ENCODE data around the gene TRAPPC3.

DNA sequence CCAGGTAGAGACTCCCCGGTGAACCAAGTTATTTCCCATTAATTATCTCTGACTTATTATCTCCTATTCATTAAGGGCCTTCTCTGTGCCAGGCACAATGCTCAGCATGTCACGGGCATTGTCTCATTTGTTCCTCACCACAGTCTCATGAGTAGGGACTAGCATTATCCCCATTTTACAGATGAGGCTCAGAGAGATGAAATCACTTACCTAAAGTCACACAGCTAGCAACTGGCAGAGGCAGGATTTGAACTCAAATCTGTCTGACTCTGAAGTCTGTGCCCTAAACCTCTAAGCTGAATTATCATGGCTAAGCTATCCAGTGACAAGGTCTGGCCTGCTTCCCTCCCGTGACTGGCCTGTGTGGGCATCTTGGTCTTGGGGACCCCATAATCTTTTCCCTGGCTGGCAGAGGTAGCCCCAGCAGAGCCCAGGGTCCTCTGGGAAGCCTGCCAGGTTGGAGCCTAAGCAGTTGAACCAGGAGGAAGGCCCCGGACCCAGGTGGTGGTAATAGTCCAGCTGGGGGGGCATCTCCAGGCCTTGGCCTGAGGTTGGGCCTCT is 11.2 kb upstream of the TRAPPC3 start:
- TF ChIP-seq POLR2AphosphoS5 (IDR thresholded peaks at IDR 0.05; ENCODE audit: insufficient read depth in 1 of 2, low read depth in 1 of 2), result no peak
- TF ChIP-seq POLR2A (IDR thresholded peaks at IDR 0.05), result no peak

Measured in vagina (tissue), 2 donors.